ENCODE results near the gene SLC44A1. TPM values are rescaled to one million over a fixed set of nuclear protein-coding genes. Genes with fewer than 3 reads are reported as not detected.

The SLC44A1 gene
- total RNA-seq, 2 donors from 2014 or later = 22.2 to 27.1 TPM

GRCh38 chr9:105455836-105456475 lies 211.5 kb downstream of the SLC44A1 start:
- intact Hi-C loops (cut with DNase I) = no loop called here
- no peak overlapping the region for H3K4me3 ChIP-seq
- DNase-seq (ENCODE audit: low spot score) = no peak
- H3K4me1 ChIP-seq (replicated peaks) = no peaks in the 10 kb centered on the region
- WGBS = 34% methylated on average over 2 of the region's 2 CpGs
- TF ChIP-seq POLR2A (IDR thresholded peaks at IDR 0.05) (no peak), POLR2AphosphoS5 (IDR thresholded peaks at IDR 0.05) (no peak), CTCF (IDR thresholded peaks at IDR 0.05) (no peak)
- H3K36me3 ChIP-seq = no peaks in the 10 kb centered on the region
- H3K27ac ChIP-seq = no peak overlapping the region
- no peaks in the 10 kb centered on the region for H3K27me3 ChIP-seq (replicated peaks; ENCODE audit: insufficient read depth)
- H3K9me3 ChIP-seq = no peaks in the 10 kb centered on the region

- Histone ChIP-seq H3K36me3 (no peaks in the 10 kb centered on the region), H3K27me3 (replicated peaks; ENCODE audit: insufficient read depth) (no peaks in the 10 kb centered on the region), H3K4me3 (no peak overlapping the region), H3K9me3 (no peaks in the 10 kb centered on the region), H3K4me1 (replicated peaks) (no peaks in the 10 kb centered on the region), H3K27ac (no peak overlapping the region)
- 79% methylated on average over 15 of the region's 15 CpGs for WGBS
- TF ChIP-seq POLR2AphosphoS5 (IDR thresholded peaks at IDR 0.05) (no peak), CTCF (IDR thresholded peaks at IDR 0.05) (no peak), POLR2A (IDR thresholded peaks at IDR 0.05) (no peak)
- intact Hi-C loops (cut with DNase I) = no loop called here
- no peak for DNase-seq (ENCODE audit: low spot score)
Observed at GRCh38 chr9:105457560-105458294, 213.3 kb downstream of the SLC44A1 start.

- no peak overlapping the region for H3K4me3 ChIP-seq
- intact Hi-C loops (cut with DNase I) = no loop called here
- H3K9me3 ChIP-seq = no peaks in the 10 kb centered on the region
- 96% methylated on average over 3 of the region's 3 CpGs for WGBS
- no peak for DNase-seq (ENCODE audit: low spot score)
- no peaks in the 10 kb centered on the region for H3K27me3 ChIP-seq (replicated peaks; ENCODE audit: insufficient read depth)
- H3K27ac ChIP-seq = no peak overlapping the region
- no peaks in the 10 kb centered on the region for H3K4me1 ChIP-seq (replicated peaks)
- H3K36me3 ChIP-seq = no peaks in the 10 kb centered on the region
- TF ChIP-seq POLR2A (IDR thresholded peaks at IDR 0.05) (no peak), POLR2AphosphoS5 (IDR thresholded peaks at IDR 0.05) (no peak), CTCF (IDR thresholded peaks at IDR 0.05) (no peak)
Observed at GRCh38 chr9:105458404-105458803, 214.0 kb downstream of the SLC44A1 start.

GRCh38 chr9:105459336-105459735 lies 214.9 kb downstream of the SLC44A1 start:
- WGBS = 84% methylated on average over 2 of the region's 2 CpGs
- H3K4me3 ChIP-seq = no peak overlapping the region
- no peaks in the 10 kb centered on the region for H3K9me3 ChIP-seq
- H3K4me1 ChIP-seq (replicated peaks) = no peaks in the 10 kb centered on the region
- no peak for DNase-seq (ENCODE audit: low spot score)
- no peak for TF ChIP-seq POLR2A (IDR thresholded peaks at IDR 0.05)
- TF ChIP-seq CTCF (IDR thresholded peaks at IDR 0.05) = no peak
- no peak for TF ChIP-seq POLR2AphosphoS5 (IDR thresholded peaks at IDR 0.05)
- intact Hi-C loops (cut with DNase I) = no loop called here
- no peak overlapping the region for H3K27ac ChIP-seq
- no peaks in the 10 kb centered on the region for H3K36me3 ChIP-seq
- no peaks in the 10 kb centered on the region for H3K27me3 ChIP-seq (replicated peaks; ENCODE audit: insufficient read depth)
